NCI-H345 (cell line): Measurements from ENCODE around the gene NR5A1.

Source experiments
- DNase-seq: peaks from one replicate; lab custom pipeline; 2025; lab: John Stamatoyannopoulos, UW

The NR5A1 gene

GRCh38 chr9:124480621-124480981 is 26.6 kb downstream of the NR5A1 start:
- DNase-seq: peak; percentile 53

GRCh38 chr9:124479947-124480620 is 27.1 kb downstream of the NR5A1 start:
- no peak for DNase-seq

GRCh38 chr9:124479371-124479770 is 27.8 kb downstream of the NR5A1 start:
- DNase-seq: no peak

- peak; percentile 10 for DNase-seq
Measured at GRCh38 chr9:124478354-124478753, 28.8 kb downstream of the NR5A1 start.

GRCh38 chr9:124477648-124478285 is 29.4 kb downstream of the NR5A1 start:
- DNase-seq: peak; percentile 72

- DNase-seq: peak; percentile 31
Measured at GRCh38 chr9:124477211-124477647, 30.0 kb downstream of the NR5A1 start.

GRCh38 chr9:124475868-124476690 is 31.1 kb downstream of the NR5A1 start:
- no peak for DNase-seq

GRCh38 chr9:124475158-124475867 is 31.9 kb downstream of the NR5A1 start:
- no peak for DNase-seq

GRCh38 chr9:124474151-124474550 is 33.0 kb downstream of the NR5A1 start:
- DNase-seq: no peak

GRCh38 chr9:124473310-124473709 is 33.9 kb downstream of the NR5A1 start:
- DNase-seq: no peak

GRCh38 chr9:124472770-124473169 is 34.4 kb downstream of the NR5A1 start:
- DNase-seq: no peak

- no peak for DNase-seq
Measured at GRCh38 chr9:124471761-124472160, 35.4 kb downstream of the NR5A1 start.

GRCh38 chr9:124470726-124471125 is 36.5 kb downstream of the NR5A1 start:
- no peak for DNase-seq

GRCh38 chr9:124470306-124470705 is 36.9 kb downstream of the NR5A1 start:
- DNase-seq: no peak

- DNase-seq: no peak
Measured at GRCh38 chr9:124469011-124469832, 38.0 kb downstream of the NR5A1 start.

- no peak for DNase-seq
Measured at GRCh38 chr9:124468061-124468740, 39.0 kb downstream of the NR5A1 start.

GRCh38 chr9:124467410-124468060 is 39.7 kb downstream of the NR5A1 start:
- DNase-seq: no peak

- no peak for DNase-seq
Measured at GRCh38 chr9:124465736-124466135, 41.5 kb downstream of the NR5A1 start.

GRCh38 chr9:124462739-124463138 is 44.5 kb downstream of the NR5A1 start:
- DNase-seq: no peak

GRCh38 chr9:124458441-124458840 is 48.8 kb downstream of the NR5A1 start:
- no peak for DNase-seq
